ENCODE measurements around the gene FOXP1.

The FOXP1 gene

GRCh38 chr3:71184252-71184651, 399.3 kb downstream of the FOXP1 start:
- DNase-seq (ENCODE audit: low spot score) (no peak), ATAC-seq (ENCODE audit: low read depth) (no peak)
- no peaks in the 10 kb centered on the region for H3K9me3 ChIP-seq (ENCODE audit: severe bottlenecking)
- peaks cover 12% of the 10 kb centered on the region for H3K4me1 ChIP-seq (ENCODE audit: insufficient read depth, poor library complexity, severe bottlenecking)
- H3K27me3 ChIP-seq (ENCODE audit: insufficient read depth, poor library complexity, severe bottlenecking) = no peaks in the 10 kb centered on the region
- H3K4me3 ChIP-seq (ENCODE audit: severe bottlenecking) = no peak overlapping the region
- no peak overlapping the region for H3K27ac ChIP-seq (ENCODE audit: poor library complexity, severe bottlenecking)
- TF ChIP-seq CTCF (IDR thresholded peaks at IDR 0.05; ENCODE audit: poor library complexity, severe bottlenecking) = no peak
- no peaks in the 10 kb centered on the region; the same call in 1 of the 2 replicates for H3K36me3 ChIP-seq (ENCODE audit: low read depth)

- Histone ChIP-seq H3K4me1 (ENCODE audit: insufficient read depth, poor library complexity, severe bottlenecking) (peaks cover 12% of the 10 kb centered on the region), H3K36me3 (ENCODE audit: low read depth) (no peaks in the 10 kb centered on the region), H3K4me3 (ENCODE audit: severe bottlenecking) (no peak overlapping the region), H3K27me3 (ENCODE audit: insufficient read depth, poor library complexity, severe bottlenecking) (no peaks in the 10 kb centered on the region), H3K27ac (ENCODE audit: poor library complexity, severe bottlenecking) (no peak overlapping the region), H3K9me3 (ENCODE audit: severe bottlenecking) (no peaks in the 10 kb centered on the region)
- DNase-seq (ENCODE audit: low spot score) (no peak), ATAC-seq (ENCODE audit: low read depth) (no peak)
- no peak for TF ChIP-seq CTCF (IDR thresholded peaks at IDR 0.05; ENCODE audit: poor library complexity, severe bottlenecking)
Observed at GRCh38 chr3:71183549-71183948, 400.0 kb downstream of the FOXP1 start.

GRCh38 chr3:71180524-71180923, 403.0 kb downstream of the FOXP1 start:
- Histone ChIP-seq H3K27ac (ENCODE audit: poor library complexity, severe bottlenecking) (no peak overlapping the region), H3K36me3 (ENCODE audit: low read depth) (no peaks in the 10 kb centered on the region), H3K4me3 (ENCODE audit: severe bottlenecking) (no peak overlapping the region), H3K4me1 (ENCODE audit: insufficient read depth, poor library complexity, severe bottlenecking) (no peaks in the 10 kb centered on the region), H3K9me3 (ENCODE audit: severe bottlenecking) (no peaks in the 10 kb centered on the region), H3K27me3 (ENCODE audit: insufficient read depth, poor library complexity, severe bottlenecking) (no peaks in the 10 kb centered on the region)
- no peak for TF ChIP-seq CTCF (IDR thresholded peaks at IDR 0.05; ENCODE audit: poor library complexity, severe bottlenecking)
- DNase-seq (ENCODE audit: low spot score) = no peak
- no peak for ATAC-seq (ENCODE audit: low read depth)

- Histone ChIP-seq H3K27ac (ENCODE audit: poor library complexity, severe bottlenecking) (no peak overlapping the region), H3K4me1 (ENCODE audit: insufficient read depth, poor library complexity, severe bottlenecking) (no peaks in the 10 kb centered on the region), H3K4me3 (ENCODE audit: severe bottlenecking) (no peak overlapping the region), H3K27me3 (ENCODE audit: insufficient read depth, poor library complexity, severe bottlenecking) (no peaks in the 10 kb centered on the region), H3K36me3 (ENCODE audit: low read depth) (no peaks in the 10 kb centered on the region), H3K9me3 (ENCODE audit: severe bottlenecking) (no peaks in the 10 kb centered on the region)
- no peak for DNase-seq (ENCODE audit: low spot score)
- ATAC-seq (ENCODE audit: low read depth) = no peak
- TF ChIP-seq CTCF (IDR thresholded peaks at IDR 0.05; ENCODE audit: poor library complexity, severe bottlenecking) = no peak
Observed at GRCh38 chr3:71177375-71177774, 406.2 kb downstream of the FOXP1 start.

- Histone ChIP-seq H3K27ac (ENCODE audit: poor library complexity, severe bottlenecking) (no peak overlapping the region), H3K27me3 (ENCODE audit: insufficient read depth, poor library complexity, severe bottlenecking) (no peaks in the 10 kb centered on the region), H3K36me3 (ENCODE audit: low read depth) (no peaks in the 10 kb centered on the region), H3K4me1 (ENCODE audit: insufficient read depth, poor library complexity, severe bottlenecking) (no peaks in the 10 kb centered on the region), H3K4me3 (ENCODE audit: severe bottlenecking) (no peak overlapping the region), H3K9me3 (ENCODE audit: severe bottlenecking) (no peaks in the 10 kb centered on the region)
- no peak for TF ChIP-seq CTCF (IDR thresholded peaks at IDR 0.05; ENCODE audit: poor library complexity, severe bottlenecking)
- ATAC-seq (ENCODE audit: low read depth) = no peak
- DNase-seq (ENCODE audit: low spot score) = no peak
Observed at GRCh38 chr3:71176366-71176765, 407.2 kb downstream of the FOXP1 start.
